ENCODE measurements around the gene RAB29.

DNA sequence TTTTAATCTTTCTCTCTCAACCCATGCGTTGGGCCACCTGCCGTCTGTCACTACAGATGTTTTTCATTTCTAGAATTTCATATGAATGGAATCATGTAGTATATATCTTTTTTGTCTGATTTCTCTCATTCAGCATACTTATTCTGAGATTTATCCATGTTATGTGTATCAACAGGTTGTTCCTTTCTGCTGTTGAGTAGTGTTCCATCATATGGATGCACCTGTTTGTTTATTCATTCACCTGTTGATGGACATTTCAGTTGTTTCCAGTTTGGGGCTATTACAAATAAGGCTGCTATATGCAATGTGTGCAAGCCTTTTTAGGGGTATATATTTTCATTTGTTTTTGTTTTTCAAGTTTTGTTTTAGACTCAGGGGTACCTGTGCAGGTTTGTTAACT is 47.1 kb upstream of the RAB29 start:
- TF ChIP-seq ELF4 (CRISPR knock-in tag; IDR thresholded peaks at IDR 0.05) (no peak), TAF1 (IDR thresholded peaks at IDR 0.05; ENCODE audit: control insufficient read depth, extremely low read depth, insufficient read depth, low read length, severe bottlenecking) (no peak), BRCA1 (IDR thresholded peaks at IDR 0.05) (no peak), BRCA1 (CRISPR knock-in tag; IDR thresholded peaks at IDR 0.05) (no peak), CHD1 (IDR thresholded peaks at IDR 0.05; ENCODE audit: low read length) (no peak), FOXA1 (IDR thresholded peaks at IDR 0.05; ENCODE audit: borderline replicate concordance) (no peak), HIVEP1 (CRISPR knock-in tag; IDR thresholded peaks at IDR 0.05) (no peak), GTF2F1 (IDR thresholded peaks at IDR 0.05; ENCODE audit: low read depth, low read length) (no peak)
- TF ChIP-seq, protein P1, sequence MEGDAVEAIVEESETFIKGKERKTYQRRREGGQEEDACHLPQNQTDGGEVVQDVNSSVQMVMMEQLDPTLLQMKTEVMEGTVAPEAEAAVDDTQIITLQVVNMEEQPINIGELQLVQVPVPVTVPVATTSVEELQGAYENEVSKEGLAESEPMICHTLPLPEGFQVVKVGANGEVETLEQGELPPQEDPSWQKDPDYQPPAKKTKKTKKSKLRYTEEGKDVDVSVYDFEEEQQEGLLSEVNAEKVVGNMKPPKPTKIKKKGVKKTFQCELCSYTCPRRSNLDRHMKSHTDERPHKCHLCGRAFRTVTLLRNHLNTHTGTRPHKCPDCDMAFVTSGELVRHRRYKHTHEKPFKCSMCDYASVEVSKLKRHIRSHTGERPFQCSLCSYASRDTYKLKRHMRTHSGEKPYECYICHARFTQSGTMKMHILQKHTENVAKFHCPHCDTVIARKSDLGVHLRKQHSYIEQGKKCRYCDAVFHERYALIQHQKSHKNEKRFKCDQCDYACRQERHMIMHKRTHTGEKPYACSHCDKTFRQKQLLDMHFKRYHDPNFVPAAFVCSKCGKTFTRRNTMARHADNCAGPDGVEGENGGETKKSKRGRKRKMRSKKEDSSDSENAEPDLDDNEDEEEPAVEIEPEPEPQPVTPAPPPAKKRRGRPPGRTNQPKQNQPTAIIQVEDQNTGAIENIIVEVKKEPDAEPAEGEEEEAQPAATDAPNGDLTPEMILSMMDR (IDR thresholded peaks at IDR 0.05 in 2 of 3, conservative IDR thresholded peaks at IDR 0.05 in 1 of 3; ENCODE audit: insufficient read depth in 2 of 3, low read depth in 1 of 3, low read length in 3 of 3) = no peak

All from K562 (cell line).